Measurements from ENCODE around the gene MUC5B.

GRCh38 chr11:1276866-1277615 is 54.2 kb downstream of the MUC5B start:
- TF ChIP-seq CTCF (IDR thresholded peaks at IDR 0.05) (no peak), EZH2 (IDR thresholded peaks at IDR 0.05; ENCODE audit: borderline replicate concordance, insufficient read depth, low read depth, low read length, poor library complexity, severe bottlenecking) (no peak)

Measured in B cell (primary cell).